Non-pigmented ciliary epithelial cell (primary cell): Measurements from ENCODE around the gene SEL1L2.

Experiments
- DNase-seq: peaks from one replicate; pipeline ENCODE4 v3.0.0-alpha.2; 2010; ENCODE audit warnings: low read depth

Gene SEL1L2

GRCh38 chr20:13813910-13814309 is 176.5 kb downstream of the SEL1L2 start:
- DNase-seq = no peak

GRCh38 chr20:13810446-13810845 is 180.0 kb downstream of the SEL1L2 start:
- DNase-seq = no peak

- DNase-seq = no peak
Measured at GRCh38 chr20:13809855-13810254, 180.6 kb downstream of the SEL1L2 start.

- no peak for DNase-seq
Measured at GRCh38 chr20:13809373-13809772, 181.0 kb downstream of the SEL1L2 start.

GRCh38 chr20:13800728-13801134 is 189.7 kb downstream of the SEL1L2 start:
- peak; percentile 61 for DNase-seq

- no peak for DNase-seq
Measured at GRCh38 chr20:13799974-13800373, 190.4 kb downstream of the SEL1L2 start.
